AG08395 (cell line): ENCODE results near the gene SH3GLB2.

ENCODE experiments used
- DNase-seq: peaks from one replicate; pipeline ENCODE4 v3.0.0; 2012; ENCODE audit warnings: mixed read lengths, low spot score

SH3GLB2 gene

DNA sequence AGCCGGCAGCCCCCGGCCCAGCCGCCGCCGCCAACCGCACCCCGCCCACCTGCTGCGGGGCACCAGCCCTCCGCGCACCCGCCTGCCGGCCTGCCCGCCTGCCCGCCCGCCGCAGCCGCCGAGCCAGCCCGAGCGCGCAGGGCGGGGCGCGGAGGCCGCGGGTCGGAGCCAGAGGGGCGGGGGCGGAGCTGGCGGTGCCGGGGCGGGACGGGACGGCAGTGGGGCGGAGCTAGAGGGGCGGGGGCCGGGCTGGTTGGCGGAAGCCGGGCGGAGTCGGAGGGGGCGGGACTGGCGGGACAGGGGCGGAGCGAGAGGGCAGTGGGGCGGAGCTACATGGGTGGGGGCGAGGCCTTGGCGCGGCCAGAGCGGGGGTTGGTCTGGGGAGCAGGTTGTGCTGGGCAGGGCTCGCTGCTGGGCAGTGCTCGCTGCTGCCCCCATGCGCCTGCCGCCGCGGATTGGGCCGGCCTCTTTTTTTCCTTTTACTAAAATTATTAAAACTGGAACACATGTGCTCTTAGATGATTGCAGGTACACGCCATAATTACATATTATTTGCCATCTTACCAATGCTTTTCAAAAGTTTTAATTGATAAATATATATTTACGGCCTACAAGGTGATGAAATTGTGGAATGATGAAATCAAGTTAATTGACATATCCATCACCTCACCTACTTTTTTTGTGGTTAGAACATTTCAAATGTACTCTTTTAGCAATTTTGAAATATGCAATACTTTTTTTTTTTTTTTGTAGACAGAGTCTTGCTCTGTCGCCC lies at the start of gene SH3GLB2:
SH3GLB2 (minus strand) TSS at position 140 of the 775 bp plus-strand sequence. CDS start 177 bp downstream, outside the sequence.
- DNase-seq: peak; percentile 98

DNA sequence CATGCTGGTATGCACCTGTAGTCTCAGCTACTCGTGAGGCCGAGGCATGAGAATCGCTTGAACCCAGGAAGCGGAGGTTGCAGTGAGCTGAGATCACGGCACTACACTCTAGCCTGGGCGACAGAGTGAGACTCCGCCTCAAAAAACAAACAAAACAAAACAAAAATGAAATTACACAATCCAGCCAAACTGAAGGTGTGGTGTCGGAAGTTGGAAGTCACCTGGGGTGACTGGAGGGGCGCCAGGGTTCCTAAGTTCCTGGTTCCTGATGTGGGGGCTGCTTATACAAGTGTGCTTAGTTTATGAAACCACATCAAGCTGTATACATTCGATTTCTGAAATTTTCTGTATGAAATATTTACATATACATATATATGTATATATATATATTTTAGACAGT lies 49.1 kb upstream of the SH3GLB2 start:
- no peak for DNase-seq

DNA sequence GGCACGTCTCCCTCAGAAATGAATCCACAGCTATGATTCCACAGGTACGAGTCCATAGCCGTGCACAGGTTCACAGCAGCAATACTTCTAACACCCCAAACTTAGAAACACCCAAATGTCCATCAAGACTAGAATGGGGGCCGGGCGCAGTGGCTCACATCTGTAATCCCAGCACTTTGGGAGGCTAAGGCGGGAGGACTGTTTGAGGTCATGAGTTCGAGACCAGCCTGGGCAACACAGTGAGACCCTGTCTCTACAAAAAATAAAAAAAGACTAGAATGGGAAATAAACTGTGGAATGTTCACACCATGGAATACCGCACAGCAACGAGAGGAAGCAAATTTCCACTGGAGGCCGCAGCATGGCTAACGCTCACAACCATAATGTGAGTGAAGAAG lies 48.5 kb upstream of the SH3GLB2 start:
- DNase-seq: no peak

DNA sequence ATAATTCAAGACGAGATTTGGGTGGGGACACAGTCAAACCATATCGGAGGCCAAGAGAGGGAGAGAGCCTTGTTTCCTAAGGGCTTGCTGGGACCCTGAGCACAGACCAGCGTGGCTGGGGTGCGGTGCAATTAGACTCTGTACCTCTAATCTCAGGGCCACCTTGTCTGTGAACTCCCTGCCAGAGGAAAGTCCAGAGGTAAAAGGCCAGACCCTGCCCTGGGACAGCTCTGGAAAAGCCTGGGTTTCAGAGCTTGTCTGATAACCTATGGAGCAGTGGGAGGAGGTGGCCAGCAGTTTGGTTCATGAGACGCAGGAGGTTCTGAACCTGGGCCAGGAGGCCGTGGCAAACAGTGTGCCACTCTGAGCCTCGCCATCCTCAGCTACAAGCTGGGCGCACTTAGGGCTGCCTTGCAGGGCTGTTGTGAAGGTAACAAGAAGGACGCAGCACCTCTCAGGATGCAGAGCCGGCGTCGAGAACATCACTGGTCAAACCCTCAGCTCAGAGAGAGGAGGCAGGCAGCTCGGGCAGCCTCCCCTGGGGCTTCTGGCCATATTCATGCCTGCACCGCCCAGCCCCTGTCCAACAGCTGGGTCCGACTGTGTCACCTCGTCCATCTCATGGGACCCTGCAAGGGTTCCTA lies 48.0 kb upstream of the SH3GLB2 start:
- DNase-seq: no peak

DNA sequence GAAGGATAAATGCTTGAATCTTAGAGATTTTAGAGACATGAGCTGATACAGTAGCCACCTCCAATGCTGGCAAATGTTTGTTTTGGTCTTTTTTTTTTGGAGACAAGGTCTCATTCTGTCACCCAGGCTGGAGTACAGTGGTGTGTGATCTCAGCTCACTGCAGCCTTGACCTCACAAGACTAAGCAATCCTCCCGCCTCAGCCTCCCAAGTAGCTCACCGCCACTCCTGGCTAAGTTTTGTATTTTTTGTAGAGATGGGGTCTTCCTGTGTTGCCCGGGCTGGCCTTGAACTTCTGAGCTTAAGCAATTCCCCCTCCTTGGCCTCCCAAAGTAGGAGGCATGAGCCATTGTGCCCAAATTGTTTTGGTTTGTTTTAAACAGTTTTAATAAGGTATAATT lies 46.0 kb upstream of the SH3GLB2 start:
- DNase-seq: no peak

- DNase-seq: no peak
Observed at GRCh38 chr9:129073404-129073803, 45.3 kb upstream of the SH3GLB2 start.

DNA sequence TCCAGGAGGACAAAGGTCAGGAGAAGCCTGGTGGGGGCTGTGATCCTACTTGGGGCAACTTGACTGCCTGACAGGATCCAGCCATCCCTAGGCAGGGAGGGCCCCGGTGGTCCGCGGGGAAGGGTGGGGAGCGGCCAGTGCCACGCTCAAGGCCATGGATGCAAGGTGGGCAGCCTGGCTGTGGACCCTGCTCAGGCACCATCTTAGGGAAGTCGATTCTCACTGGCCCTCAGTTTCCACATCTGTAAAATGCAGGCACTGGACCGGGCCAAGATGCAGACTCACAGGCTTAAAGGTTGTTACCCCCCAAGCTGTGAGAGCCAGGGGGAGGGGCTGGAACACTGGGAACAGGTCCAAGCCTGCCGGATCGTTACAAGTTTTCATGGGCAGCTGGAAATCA lies 44.0 kb upstream of the SH3GLB2 start:
- DNase-seq: no peak

DNA sequence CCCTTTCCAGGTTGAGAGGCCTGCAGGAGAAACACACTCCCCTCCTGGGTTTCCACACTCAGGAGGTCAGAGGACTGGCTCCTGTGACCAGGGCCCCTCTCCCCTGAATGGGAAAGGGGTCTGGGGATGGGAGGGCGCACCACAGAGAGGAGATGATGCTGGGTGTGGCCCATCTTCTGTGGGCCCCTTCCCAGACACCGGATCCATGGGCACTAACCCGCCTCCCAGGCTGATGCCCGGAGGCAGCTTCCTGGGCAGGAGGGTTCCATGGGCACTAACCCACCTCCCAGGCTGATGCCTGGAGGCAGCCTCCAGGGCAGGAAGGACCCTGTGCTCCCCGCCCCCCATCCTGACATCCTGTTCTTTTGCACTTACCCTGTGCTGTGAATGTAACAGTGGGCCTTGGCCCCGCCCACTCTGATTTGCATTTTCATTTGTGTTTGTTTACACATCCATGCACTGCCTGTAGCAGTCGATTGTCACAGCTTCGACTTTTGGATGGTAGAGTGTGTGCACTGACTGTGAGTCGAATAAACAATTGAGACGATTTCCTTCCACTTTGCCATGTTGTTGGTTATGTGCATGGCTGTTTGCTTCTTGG lies 43.5 kb upstream of the SH3GLB2 start:
- DNase-seq: no peak

DNA sequence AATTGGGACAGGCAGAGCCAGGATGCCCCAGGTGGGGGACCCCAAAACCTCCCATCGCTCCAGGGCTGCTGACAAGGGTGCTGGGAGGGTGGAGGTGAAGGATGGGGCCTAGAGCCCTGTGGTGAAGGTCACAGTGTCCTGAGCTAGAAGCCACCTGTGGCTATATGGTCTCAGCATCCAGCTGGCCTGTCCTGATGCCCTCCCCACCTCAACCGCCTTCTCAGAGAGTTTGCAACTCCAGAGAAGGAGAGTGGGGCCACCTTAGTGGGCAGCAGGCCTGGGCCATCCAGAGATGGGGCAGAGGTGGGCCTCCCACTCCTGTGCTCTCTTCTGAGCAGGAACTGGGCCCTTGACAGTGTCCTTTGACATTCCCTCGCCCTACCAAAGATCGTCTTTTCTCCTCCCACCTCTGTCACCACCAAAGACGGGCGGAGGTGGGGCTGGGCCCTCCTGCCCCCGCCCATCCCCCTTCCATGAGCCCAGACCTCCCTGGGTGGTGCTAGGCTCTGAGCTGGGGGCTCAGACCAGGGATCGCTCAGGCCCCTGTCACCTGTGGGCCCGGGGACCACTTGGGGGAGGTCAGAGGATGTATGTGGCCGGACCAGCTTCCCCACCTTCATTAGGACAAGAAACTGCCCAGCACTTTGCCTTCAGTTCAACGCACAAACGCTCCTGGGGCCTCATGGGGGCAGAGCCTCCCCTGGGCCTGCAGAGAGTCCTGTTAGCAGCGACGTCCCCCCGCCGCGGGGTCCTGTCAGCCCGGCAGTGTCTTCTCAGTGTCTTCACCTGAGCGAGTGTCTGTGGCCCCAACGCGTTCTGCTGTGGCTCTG lies 42.8 kb upstream of the SH3GLB2 start:
- no peak for DNase-seq

DNA sequence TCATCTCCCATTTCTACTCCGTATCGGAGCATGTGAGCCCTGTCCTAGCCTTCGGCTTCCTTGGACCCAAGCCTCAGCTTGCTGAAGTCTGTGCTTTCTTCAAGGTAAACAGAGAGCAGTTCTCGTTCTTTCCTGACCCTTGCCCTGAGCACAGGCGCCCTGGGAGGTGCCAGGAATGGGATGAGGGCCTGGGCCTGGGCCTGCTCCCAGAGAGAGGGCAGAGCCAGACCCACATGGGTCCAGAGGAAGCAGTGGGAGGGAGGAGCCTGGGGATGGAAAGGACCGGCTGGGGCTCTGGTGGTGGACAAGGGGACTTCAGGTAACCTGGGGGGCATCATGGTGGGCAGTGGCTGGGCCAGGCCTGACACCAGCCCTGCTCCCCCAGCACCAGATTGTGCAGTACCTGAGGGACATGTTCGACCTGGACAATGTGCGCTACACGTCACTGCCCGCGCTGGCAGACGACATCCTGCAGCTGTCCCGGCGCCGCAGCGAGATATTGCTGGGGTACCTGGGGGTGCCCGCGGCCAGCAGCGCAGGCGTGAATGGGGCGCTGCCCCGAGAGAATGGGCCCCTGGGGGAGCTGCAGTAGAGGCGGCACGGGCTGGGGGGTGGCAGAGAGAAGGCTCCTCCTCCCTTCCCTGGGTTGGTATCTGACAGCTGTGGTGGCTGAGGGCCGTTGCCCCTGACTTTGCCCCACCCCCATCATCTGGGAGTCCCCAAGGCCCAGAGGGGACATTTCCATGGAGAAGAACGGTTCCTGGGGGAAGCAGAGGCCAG lies 41.9 kb upstream of the SH3GLB2 start:
- DNase-seq: no peak

DNA sequence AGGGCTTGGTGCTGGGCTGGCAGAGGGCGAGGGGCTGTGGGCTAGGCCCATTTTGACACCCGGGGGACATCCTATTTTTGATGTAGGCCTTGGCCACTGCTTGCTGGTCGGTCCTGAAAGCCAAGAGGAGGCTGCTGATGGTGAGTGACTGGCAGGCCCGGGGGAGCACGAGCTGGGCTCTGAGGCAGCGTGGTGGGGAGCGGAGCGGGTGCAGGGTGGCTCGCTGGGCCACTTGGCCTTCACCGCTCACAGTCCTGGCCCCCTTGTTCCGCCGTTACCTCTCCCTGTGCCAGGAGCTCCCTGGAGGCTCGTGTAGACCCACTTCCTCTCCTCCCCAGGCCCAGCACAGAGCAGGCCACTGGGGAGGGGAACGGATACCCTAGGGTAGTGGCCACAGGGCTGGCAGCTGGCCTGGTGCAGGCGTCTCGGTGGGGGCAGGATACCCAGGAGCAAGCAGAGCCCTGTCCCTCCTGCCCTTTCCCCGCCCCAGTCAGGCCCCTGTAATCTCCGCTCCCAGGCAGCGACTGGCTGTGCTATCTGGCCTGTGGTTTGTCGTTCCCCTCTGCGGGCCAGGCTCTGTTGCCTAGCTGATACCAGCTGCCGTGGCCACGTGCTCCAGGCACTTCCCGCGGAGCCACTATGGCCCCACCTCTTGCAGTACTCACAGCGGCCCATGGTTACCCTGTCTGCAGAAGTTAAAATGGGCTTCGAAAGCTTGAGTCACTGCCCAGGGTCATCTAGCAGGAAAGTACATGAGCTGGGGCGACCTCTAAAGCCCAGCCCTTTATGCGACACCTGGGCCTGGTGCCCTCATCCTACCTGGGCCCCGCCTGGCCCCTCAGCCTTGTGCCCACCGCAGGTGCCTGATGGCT lies 41.1 kb upstream of the SH3GLB2 start:
- no peak for DNase-seq

DNA sequence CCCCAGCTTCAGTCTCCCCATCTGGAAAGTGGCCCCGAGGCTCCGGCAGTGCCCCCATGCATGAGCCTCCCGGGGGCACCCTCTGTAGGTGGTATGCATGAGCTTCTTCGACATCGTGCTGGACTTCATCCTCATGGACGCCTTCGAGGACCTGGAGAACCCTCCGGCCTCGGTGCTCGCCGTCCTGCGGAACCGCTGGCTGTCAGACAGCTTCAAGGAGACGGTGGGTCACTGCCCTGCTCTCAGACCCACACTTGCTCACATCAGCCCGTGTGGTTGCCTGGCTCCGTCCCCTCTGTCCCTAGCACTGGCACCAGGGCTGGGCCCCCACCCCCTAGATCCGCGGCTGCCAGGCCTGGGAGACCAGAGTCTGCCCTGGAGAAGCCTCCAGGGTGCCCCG lies 40.0 kb upstream of the SH3GLB2 start:
- DNase-seq: no peak

GRCh38 chr9:129064499-129064908 lies 36.4 kb upstream of the SH3GLB2 start:
- DNase-seq: no peak

- no peak for DNase-seq
Observed at GRCh38 chr9:129063061-129063460, 34.9 kb upstream of the SH3GLB2 start.

DNA sequence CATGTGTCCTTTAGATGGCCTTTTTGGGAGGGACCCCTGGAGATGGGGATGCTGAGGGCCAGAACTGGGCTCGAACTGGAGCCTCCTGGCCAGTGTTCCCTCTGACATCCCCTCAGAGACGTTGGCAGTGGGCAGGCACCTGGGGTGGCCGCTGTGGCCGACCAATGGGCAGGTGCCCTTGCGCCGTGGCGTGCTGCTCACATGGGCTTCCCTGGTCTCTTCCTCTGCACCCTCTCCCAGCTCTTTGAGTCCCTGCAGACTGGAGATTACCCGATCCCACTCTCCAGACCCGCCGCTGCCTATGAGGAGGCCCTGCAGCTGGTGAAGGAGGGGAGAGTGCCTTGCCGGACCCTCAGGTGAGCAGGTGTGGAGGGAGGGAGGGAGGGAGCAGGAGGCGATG lies 32.9 kb upstream of the SH3GLB2 start:
- DNase-seq: no peak

DNA sequence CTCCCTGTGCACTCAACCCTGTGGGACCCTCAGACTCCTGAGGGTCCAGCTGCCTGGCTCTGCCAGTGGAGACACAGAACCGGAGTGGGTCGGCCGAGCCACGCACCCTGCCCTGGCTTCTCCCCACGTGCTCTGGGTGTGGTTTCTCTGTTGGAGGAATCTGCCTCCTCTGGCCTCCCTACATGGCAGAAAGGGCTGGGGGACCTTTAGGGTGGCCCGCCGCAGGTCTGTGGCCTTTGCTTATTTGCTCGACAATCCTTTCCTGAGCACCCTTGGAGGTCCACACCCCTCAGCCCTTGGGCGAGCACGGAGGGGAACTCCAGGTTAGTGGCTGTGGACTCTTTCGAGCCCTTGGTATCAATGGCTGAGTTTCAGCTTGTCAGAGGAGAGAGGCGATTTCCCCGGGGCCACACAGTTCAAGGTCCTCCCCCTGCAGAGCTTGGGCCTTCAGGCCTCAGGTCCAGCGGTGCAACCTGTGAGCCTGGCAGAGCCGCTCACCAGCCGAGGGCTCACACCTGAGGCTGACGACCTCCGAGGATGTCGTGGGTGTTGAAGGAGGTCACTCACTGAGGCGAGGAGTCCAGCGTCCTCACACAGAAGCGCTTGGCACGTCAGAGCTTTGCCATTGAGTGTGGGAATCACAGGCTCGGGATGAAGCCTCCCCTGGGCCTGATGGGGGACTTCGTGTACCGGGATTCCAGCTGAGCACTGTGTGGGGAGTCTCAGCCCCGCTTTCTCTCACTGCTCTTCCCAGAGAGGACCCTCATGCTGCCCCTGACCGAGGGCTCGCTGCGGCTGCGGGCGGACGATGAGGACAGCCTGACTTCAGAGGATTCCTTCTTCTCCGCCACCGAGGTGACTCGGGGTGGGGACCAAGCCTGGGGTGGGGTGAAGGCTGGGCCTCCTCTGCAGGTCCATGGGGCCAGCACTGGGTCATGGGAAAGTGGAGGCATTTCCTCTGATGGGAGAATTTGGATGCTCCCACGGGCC lies 32.0 kb upstream of the SH3GLB2 start:
- DNase-seq: no peak

- peak; percentile 33 for DNase-seq
Observed at GRCh38 chr9:129058965-129059795, 31.0 kb upstream of the SH3GLB2 start.

- DNase-seq: no peak
Observed at GRCh38 chr9:129054163-129054851, 26.2 kb upstream of the SH3GLB2 start.
